Right forelimb (tissue), 1 donor: ENCODE measurements around the gene OR6C4.
"Not testable (repeated sequence)": the region's sequence is repeated elsewhere in the genome, so short reads cannot be mapped to it uniquely, and the experiment has no call there.

Experiments
- DNase-seq: peaks from one replicate; pipeline ENCODE4 v3.0.0-alpha.2; 2018

The OR6C4 gene

DNA sequence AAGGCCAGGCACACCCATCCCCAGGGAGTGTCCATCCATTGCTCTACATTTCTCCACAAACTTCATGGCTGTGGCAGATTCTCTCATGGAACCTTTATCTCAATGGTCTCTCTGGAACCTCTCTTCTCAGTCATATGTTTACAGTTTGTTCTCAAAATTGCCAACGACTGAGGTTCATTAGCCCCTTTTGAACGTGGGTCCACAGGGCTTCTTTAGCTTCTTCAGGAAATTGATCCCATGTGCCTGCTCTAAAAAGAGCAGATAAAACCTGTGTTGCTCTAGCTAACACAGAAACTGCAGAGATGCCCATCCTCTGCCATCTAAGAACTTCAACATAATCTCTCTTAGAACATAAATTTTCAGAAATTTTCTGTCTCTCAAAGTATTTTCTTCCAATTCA, at the start of gene OR6C4:
Gene OR6C4, plus strand, starts transcription at position 301 of the 400 bp plus-strand sequence. CDS start 1,625 bp downstream, outside the sequence.
- no peak for DNase-seq

DNA sequence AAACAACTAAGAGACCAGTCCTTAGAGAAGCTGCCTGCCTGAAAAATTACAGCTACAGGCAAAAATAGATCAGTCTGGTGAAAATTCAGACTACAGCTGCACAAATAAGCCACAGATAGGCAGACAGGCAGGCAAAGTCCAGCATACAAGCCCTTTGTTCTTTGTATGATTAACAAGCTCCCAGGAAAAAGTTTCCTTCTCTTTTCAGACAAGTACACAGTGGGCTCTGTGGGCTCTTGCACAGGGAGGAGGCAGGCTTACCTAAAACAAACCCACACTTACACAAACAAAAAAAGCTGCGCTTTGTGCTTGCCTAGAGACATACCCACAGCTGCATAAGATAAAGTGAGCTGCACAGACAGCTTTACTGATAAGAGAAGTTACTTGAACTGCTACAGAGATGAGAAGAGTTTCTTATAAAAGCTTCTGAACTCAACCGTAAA, 49.6 kb upstream of the OR6C4 start:
- DNase-seq: no peak

DNA sequence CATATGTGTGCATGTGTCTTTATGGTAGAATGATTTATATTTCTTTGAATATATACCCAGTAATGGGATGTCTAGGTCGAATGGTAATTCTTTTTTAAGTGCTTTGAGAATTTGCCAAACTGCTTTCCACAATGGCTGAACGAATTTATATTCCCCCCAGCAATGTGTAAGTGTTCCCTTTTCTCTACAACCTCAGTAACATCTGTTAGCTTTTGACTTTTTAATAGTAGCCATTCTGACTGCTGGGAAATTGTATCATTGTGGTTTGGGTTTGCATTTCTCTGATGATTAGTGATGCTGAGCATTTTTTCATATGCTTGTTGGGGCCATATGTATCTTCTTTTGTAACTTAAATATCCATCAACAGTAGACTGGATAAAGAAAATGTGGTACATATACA, 47.8 kb upstream of the OR6C4 start:
- no peak for DNase-seq

DNA sequence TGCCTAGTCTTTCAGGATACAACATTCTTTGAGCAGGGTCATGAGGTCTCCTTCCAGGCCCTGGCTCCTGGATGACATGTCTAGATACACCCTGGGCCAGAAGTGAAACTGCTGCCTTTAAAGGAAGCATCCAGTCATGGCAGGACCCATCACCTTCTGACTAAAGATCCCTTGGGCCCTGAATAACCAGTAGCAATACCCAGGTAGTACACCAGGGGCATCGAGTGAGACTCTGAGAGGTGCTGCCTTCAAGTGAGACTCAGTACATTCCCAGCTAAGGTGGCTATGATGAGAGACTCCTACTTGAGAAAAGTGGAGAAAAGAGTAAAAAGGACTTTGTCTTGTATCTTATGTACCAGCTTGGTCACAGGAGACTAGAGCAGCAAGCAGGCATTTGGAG, 33.7 kb upstream of the OR6C4 start:
- DNase-seq: no peak

DNA sequence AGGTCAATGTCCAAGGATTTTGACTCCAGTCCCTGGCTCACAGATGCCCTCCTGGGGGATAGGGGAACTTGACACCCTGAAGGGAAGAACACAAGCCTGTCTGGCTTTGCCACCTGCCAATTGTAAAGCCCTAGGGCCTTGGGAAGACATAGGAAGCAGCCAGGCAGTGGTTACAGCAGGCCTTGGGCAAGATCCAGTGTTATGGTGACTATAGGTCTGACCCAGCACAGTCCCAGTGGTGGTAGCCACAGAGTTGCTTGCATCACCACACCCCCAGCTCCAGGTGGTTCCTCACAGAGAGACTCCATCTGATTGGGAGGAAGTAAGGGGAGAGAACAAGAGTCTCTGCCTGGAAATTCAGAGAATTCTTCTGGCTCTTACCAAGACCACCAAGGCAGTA, 33.0 kb upstream of the OR6C4 start:
- DNase-seq: no peak

DNA sequence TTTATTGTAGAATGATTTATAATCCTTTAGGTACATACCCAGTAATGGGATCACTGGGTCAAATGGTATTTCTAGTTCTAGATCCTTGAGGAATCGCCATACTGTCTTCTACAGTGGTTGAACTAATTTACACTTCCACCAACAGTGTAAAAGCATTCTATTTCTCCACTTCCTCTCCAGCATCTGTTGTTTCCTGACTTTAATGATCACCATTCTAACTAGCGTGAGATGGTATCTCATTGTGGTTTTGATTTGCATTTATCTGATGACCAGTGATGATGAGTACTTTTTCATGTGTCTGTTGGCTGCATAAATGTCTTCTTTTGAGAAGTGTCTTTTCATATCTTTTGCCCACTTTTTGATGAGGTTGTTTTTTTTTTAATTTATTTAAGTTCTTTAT, 1.2 kb upstream of the OR6C4 start:
- not testable (repeated sequence) for DNase-seq

DNA sequence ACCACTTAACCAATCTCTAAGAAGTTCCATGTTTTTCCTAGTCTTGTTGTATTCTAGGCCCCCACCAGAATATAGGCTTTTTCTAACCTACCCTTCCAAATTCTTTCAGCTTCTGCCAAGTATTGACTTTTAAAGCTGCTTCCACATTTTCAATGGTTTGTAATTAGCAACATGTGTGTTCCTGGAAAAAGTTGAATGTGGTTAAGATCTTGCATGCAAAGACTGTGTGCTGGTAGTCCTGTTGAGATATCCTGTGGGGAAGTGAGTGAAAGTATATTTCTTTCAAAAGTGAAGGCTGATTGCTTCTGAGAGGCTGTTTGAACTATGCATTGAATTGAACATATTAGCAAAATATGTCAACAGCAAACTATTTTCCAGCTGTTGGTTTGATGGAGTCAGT, 646 bp upstream of the OR6C4 start:
- DNase-seq: no peak

DNA sequence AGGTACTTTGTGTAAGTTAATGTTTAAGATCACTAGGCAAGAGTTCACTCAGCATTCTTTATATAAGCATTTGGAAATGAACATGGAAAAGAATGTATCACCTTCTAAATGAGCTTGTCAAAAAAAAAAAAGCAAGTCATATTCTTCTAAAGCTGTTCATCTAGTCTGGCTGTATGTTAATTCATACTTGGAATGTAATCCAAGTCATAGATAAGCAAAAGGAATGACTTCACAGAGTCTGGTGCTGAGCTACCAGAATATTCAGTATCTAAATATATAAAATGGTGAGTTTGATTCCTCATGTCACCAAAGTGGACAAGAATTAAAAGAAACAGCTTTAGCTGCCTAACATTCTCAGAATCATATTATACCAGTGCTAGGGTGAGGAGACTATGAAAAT, 4.9 kb downstream of the OR6C4 start:
- no peak for DNase-seq

DNA sequence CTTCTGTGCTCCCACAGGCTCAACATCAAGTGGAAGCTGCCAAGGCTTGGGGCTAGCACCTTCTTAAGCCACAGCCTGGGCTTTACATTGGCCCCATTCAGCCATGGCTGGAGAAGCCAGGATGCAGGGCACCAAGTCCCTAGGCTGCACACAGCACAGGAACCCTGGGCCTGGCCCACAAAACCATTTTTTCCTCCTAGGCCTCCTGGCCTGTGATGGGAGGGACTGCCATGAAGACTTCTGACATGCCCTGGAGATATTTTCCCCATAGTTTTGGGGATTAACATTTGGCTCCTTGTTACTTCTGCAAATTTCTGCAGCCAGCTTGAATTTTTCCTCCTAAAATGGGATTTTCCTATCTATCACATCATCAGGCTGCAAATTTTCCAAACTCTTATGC, 20.7 kb downstream of the OR6C4 start:
- DNase-seq: not testable (repeated sequence)

DNA sequence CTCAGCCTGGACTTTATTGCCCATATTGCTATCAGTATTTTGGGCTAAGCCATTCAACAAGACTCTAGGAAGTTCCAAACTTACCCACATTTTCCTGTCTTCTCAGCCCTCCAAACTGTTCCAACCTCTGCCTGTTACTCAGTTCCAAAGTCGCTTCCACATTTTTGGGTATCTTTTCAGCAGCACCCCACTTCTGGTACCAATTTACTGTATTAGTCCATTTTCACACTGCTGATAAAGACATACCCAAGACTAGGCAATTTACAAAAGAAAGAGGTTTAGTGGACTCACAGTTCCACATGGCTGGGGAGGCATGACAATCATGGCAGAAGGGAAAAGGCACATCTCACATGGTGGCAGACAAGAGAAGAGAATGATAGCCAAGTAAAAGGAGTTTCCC, 21.3 kb downstream of the OR6C4 start:
- not testable (repeated sequence) for DNase-seq

DNA sequence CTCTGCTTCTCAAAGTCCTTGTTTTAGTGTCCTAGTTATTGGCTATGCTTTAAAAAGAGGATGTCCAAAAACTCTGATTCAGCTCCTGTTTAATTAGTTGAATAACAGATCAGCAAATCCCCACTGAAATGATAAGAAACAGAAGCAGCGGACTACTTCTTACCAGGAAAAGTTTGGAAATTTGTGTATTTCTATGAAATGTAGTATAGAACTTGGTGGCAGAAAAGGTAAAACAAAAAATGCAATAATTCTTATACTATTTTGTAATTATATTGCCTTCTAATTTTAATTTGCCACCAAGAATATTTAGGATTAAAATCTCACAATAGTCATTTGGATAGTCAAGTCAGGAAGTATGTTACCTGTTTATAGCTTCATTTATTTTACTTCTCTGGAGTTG, 22.8 kb downstream of the OR6C4 start, which contains the start of gene OR2AP1:
Gene OR2AP1, plus strand, starts transcription at position 301 of the 400 bp plus-strand sequence. CDS start 1,947 bp downstream, outside the sequence.
- no peak for DNase-seq

DNA sequence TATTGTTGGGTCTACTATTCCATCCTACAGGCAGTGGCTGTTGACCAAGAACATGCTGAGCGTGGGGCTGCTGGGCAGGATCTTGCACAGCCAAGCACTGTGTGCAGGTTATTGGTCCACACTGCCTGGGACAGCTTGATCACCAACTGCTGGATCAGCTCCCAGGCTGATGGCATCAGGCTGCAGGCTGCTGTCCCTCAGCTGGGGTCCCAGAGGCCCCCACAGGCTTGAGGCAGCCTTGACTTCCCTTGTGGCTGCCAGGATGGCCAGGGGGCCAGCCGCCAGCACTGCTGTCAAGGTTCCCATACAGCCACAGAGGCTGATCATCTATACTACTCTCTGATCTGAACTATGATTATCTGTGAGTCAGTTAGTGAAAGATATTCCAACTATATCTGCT, 32.7 kb downstream of the OR6C4 start:
- DNase-seq: no peak

DNA sequence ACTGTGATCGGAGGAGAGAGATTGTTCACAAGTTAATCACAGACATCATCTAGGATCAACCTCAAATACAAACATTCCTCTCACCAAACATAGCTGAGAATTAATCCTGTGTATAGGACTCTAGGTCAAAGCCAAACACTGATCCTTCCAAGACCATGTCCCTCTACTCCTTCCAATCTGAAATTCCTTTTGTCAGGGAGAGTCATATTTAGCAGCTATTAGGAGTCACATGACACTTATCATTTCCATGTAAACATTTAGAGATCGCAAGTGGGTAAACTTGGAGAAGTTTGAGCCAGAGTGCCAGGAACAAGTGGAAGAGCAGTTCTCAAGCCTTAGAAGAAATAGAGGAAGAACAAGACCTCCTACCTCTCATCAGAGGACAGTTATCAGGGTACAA, 36.4 kb downstream of the OR6C4 start:
- DNase-seq: no peak

DNA sequence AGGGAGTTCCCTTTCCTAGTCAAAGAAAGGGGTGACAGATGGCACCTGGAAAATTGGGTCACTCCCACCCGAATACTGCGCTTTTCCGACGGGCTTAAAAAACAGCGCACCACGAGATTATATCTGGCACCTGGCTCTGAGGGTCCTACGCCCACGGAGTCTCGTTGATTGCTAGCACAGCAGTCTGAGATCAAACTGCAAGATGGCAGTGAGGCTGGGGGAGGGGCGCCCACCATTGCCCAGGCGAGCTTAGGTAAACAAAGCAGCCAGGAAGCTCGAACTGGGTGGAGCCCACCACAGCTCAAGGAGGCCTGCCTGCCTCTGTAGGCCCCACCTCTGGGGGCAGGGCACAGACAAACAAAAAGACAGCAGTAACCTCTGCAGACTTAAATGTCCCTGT, 40.8 kb downstream of the OR6C4 start:
- not testable (repeated sequence) for DNase-seq
